Left lung (tissue), 14 donors: ENCODE measurements around the gene WDR48. TPM values are rescaled to one million over a fixed set of nuclear protein-coding genes. Genes with fewer than 3 reads are reported as not detected.
A peak's percentile ranks its signal among the peaks of the same experiment; 100 is the strongest.

Experiments
- ATAC-seq: fragments of 200-7000 bp; cut with Tn5 transposase; one replicate; pipeline ENCODE4 v1.9.1; 2020; ENCODE audit warnings: moderate library complexity
- DNase-seq, 4 donors: peaks; one replicate each; pipeline ENCODE4 v3.0.0-alpha.2; 2013 to 2020
- H3K27ac ChIP-seq, 2 donors: fragments of 200-600 bp; sonication (generic) in 1 of 2; one replicate each; pipeline versions ENCODE4 v1.5.0 to v1.8.0; 2020 to 2021
- H3K27me3 ChIP-seq, 2 donors: fragments of 200-600 bp; sonication (generic) in 1 of 2; one replicate each; pipeline versions ENCODE4 v1.5.0 to v1.8.0; 2020 to 2021
- H3K36me3 ChIP-seq, 2 donors: fragments of 200-600 bp; sonication (generic) in 1 of 2; one replicate each; pipeline versions ENCODE4 v1.5.0 to v1.8.0; 2020 to 2021
- H3K4me1 ChIP-seq, 2 donors: fragments of 200-600 bp; one replicate each; pipeline ENCODE4 v1.8.0; 2021
- H3K4me3 ChIP-seq, 2 donors: fragments of 200-600 bp; sonication (generic) in 1 of 2; one replicate each; pipeline versions ENCODE4 v1.5.0 to v1.8.0; 2020 to 2021; ENCODE audit warnings: mild to moderate bottlenecking in 1 of 2
- H3K9me3 ChIP-seq, 2 donors: fragments of 200-600 bp; sonication (generic) in 1 of 2; one replicate each; pipeline versions ENCODE4 v1.5.0 to v1.8.0; 2020 to 2021
- intact Hi-C, 2 donors: fragments of 100-400 bp; cut with DNase I; formaldehyde crosslinking; loops; one replicate each; pipeline versions ENCODE4 v1.11.2 to v1.14.2; 2022
- long read RNA-seq, 12 donors: library from polyadenylated mRNA in 2 of 12; unstranded in 2 of 12; transcript quantifications; one replicate each; pipeline ENCODE4 v2.0.0 and lab custom pipeline, GENCODE V29; 2019 to 2026
- polyA plus RNA-seq, 6 donors: library from polyadenylated mRNA; unstranded; fragments of 120-200 nt; gene quantifications; one replicate each; pipeline ENCODE4 v1.2.1, GENCODE V29; 2013; ENCODE audit not compliant: insufficient read length in 6 of 6
- total RNA-seq, 2 donors: library from RNA; stranded (reverse); fragmentation: NEBNext Ultra II Directional; extraction: Animal tissue kit (Norgen Biotek cat#: 25700); gene quantifications; one replicate each; pipeline ENCODE4 v1.2.1, GENCODE V29; 2021
- TF ChIP-seq, protein P1 (sequence below), 2 donors: fragments of 200-600 bp; sonication (generic) in 1 of 2; IDR thresholded peaks; one replicate each; pipeline versions ENCODE4 v1.5.0 to v1.8.0; 2021; ENCODE audit warnings: antibody characterized with exemption in 2 of 2
- donor health status: DM: no; HTN: yes; CAD: no.
- donor health status: DM: no; HTN: no; CAD: no.

Gene WDR48
- total RNA-seq (10 to 100 TPM; 25.1 to 29.0 TPM), polyA plus RNA-seq (10 to 100 TPM; 63.0 to 89.8 (median 68.6) TPM)
- long read RNA-seq, donor 1, partial matches to known transcripts, result 16 of 20 reads
- long read RNA-seq, donor 1, other reads (novel, unspliced or antisense), result 0 of 20 reads
- long read RNA-seq, donor 2, full-length matches to known transcripts, result 10 of 124 reads
- long read RNA-seq, donor 2, partial matches to known transcripts, result 114 of 124 reads
- long read RNA-seq, donor 2, other reads (novel, unspliced or antisense), result 0 of 124 reads
- long read RNA-seq, donor 3, transcript WDR48-201 (19 exons, 3,707 nt), result major isoform, 9 of 19 reads
- long read RNA-seq, donor 3, partial matches to known transcripts, result 10 of 19 reads
- long read RNA-seq, donor 3, other reads (novel, unspliced or antisense), result 0 of 19 reads
- long read RNA-seq, donor 4, partial matches to known transcripts, result 2 of 6 reads
- long read RNA-seq, donor 4, other reads (novel, unspliced or antisense), result 3 of 6 reads
- long read RNA-seq, donor 5, full-length matches to known transcripts, result 4 of 12 reads
- long read RNA-seq, donor 5, partial matches to known transcripts, result 8 of 12 reads
- long read RNA-seq, donor 5, other reads (novel, unspliced or antisense), result 0 of 12 reads
- long read RNA-seq, donor 6, transcript WDR48-201 (19 exons, 3,707 nt), result major isoform, 6 of 12 reads
- long read RNA-seq, donor 6, partial matches to known transcripts, result 0 of 12 reads
- long read RNA-seq, donor 6, other reads (novel, unspliced or antisense), result 6 of 12 reads
- long read RNA-seq, donor 7, full-length matches to known transcripts, result 7 of 41 reads
- long read RNA-seq, donor 7, partial matches to known transcripts, result 34 of 41 reads
- long read RNA-seq, donor 7, other reads (novel, unspliced or antisense), result 0 of 41 reads
- long read RNA-seq, donor 8, partial matches to known transcripts, result 0 of 3 reads
- long read RNA-seq, donor 8, other reads (novel, unspliced or antisense), result 0 of 3 reads
- long read RNA-seq, donor 9, result 0 reads
- long read RNA-seq, donor 10, partial matches to known transcripts, result 1 of 2 reads
- long read RNA-seq, donor 10, other reads (novel, unspliced or antisense), result 1 of 2 reads
- long read RNA-seq, donor 11, partial matches to known transcripts, result 7 of 7 reads
- long read RNA-seq, donor 11, other reads (novel, unspliced or antisense), result 0 of 7 reads
- long read RNA-seq, donor 12, transcript WDR48-201 (19 exons, 3,707 nt), result major isoform, 5 of 5 reads
- long read RNA-seq, donor 12, partial matches to known transcripts, result 0 of 5 reads
- long read RNA-seq, donor 12, other reads (novel, unspliced or antisense), result 0 of 5 reads

DNA sequence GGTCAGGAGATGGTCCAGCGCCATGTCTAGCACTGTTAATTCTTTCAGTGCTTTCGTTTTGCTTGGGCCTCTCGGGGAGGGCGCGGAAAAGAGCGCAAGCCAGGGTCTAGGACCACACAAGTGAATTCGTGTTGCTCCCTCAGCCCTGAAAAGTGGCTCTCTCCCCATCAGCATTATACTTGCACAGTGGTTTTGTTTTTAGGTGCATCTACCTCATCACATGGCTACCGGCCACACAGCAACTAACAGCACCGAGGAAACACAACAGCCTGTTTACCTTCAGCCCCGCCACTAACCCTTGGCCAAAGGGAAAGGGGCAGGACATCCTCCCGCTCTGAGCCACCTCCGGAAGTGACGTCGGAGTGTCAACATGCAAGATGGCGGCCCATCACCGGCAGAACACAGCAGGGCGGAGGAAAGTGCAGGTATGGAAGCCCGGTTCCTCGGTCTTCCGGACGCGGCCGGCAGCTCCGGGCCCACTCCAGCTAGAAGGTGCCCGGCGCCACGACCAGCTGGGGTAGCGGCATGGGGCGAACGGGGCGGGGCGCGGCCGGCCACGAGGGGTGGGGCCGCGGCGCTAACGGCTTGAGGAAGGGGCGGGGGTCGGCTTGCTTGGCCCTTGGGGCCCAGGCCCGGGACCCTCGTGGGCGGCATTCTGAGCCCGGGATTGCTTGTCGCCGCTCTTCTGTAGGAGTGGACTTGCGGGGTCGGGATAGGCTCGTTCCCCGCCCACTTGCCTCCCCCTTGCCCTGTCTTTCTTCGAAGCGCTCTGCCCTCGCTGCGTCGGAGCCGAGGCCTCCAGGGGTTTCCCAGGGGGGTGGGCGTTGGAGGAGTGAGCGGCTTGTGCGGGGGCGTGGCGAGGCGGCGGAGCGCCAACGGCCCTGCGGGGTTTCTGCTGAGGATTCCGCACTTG, at the start of gene WDR48, which contains the start of gene SCN11A:
Gene WDR48, plus strand, starts transcription at position 368 of the 913 bp plus-strand sequence. Its CDS starts 10 bp downstream, at position 378.
Gene SCN11A, minus strand, starts transcription at position 296 of the 913 bp plus-strand sequence. CDS start 101,582 bp downstream, outside the sequence.
- Histone ChIP-seq H3K9me3 (no peaks in the 10 kb centered on the region), H3K4me1 (peaks cover 0 to 15% of the 10 kb centered on the region in 2 donors), H3K27me3 (no peaks in the 10 kb centered on the region), H3K36me3 (no peaks in the 10 kb centered on the region), H3K4me3 (peak within 1 kb of the TSS; percentile 99), H3K27ac (peak within 1 kb of the TSS; percentile 84 to 90)
- intact Hi-C loops, result no loop called here
- TF ChIP-seq, protein P1, sequence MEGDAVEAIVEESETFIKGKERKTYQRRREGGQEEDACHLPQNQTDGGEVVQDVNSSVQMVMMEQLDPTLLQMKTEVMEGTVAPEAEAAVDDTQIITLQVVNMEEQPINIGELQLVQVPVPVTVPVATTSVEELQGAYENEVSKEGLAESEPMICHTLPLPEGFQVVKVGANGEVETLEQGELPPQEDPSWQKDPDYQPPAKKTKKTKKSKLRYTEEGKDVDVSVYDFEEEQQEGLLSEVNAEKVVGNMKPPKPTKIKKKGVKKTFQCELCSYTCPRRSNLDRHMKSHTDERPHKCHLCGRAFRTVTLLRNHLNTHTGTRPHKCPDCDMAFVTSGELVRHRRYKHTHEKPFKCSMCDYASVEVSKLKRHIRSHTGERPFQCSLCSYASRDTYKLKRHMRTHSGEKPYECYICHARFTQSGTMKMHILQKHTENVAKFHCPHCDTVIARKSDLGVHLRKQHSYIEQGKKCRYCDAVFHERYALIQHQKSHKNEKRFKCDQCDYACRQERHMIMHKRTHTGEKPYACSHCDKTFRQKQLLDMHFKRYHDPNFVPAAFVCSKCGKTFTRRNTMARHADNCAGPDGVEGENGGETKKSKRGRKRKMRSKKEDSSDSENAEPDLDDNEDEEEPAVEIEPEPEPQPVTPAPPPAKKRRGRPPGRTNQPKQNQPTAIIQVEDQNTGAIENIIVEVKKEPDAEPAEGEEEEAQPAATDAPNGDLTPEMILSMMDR (IDR thresholded peaks at IDR 0.05), result no peak
- DNase-seq, result peak; percentile 94 to 97 (median 97)
- ATAC-seq, result peak; percentile 99

- DNase-seq (no peak), ATAC-seq (no peak)
- Histone ChIP-seq H3K27me3 (no peaks in the 10 kb centered on the region), H3K4me1 (no peaks in the 10 kb centered on the region), H3K4me3 (no peak overlapping the region), H3K27ac (no peak overlapping the region), H3K36me3 (no peaks in the 10 kb centered on the region), H3K9me3 (peaks cover 0 to 4% of the 10 kb centered on the region in 2 donors)
- TF ChIP-seq, protein P1 (IDR thresholded peaks at IDR 0.05), result no peak
- intact Hi-C loops, result no loop called here
These were observed 46.5 kb upstream of the WDR48 start for GRCh38 chr3:39005295-39005694.

DNA sequence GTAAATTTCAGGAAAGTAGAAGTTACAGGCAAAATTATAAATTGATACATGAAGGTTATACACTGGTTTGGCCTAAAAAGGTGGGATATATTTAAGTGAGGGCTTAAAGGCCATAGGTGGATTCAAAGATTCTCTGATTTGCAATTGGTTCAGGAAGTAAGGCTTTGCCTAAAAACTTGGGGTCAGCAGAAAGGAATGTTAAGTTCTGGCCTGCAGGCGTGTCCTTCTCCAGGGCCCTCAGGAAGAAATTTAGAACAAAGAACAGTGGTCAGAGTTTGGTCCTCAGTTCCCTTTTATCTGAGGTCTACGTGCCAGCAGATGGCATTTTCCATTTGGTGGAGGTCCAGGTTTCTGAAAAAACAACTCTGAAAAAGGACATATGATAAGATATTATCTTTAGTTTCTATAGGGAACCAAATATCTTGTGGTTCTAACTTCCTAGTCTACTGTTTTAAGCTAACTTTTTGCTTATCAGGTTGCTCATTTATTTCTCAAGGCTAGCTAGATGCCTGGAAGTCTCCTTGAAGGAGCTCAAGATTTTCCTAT, 40.6 kb upstream of the WDR48 start:
- TF ChIP-seq, protein P1 (IDR thresholded peaks at IDR 0.05), result no peak
- H3K4me3 ChIP-seq, result no peak overlapping the region
- no peak overlapping the region for H3K27ac ChIP-seq
- ATAC-seq (no peak), DNase-seq (no peak)
- H3K4me1 ChIP-seq, result no peaks in the 10 kb centered on the region
- intact Hi-C loops, result no loop called here
- no peaks in the 10 kb centered on the region for H3K36me3 ChIP-seq
- H3K9me3 ChIP-seq, result peaks cover 0 to 4% of the 10 kb centered on the region in 2 donors
- no peaks in the 10 kb centered on the region for H3K27me3 ChIP-seq

DNA sequence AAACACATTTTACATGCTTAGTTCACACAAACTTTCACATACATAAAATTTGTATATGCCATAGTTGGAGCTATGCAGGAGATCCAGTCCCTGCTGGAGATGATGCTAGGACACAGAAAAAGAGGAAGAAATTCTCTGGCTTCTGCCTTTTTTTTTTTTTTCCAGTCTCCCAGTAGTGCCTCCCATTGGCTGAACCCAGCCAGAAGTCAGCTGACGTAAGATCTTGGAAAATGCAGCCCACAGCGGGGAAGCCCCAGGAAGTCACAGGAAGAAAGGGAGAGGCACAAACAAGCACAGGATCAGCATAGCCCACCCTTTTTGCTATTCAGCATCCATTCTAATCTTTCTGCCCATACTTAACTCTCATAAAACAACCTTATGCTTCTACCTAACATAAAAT, 38.5 kb upstream of the WDR48 start:
- no peak overlapping the region for H3K4me3 ChIP-seq
- no peaks in the 10 kb centered on the region for H3K4me1 ChIP-seq
- TF ChIP-seq, protein P1 (IDR thresholded peaks at IDR 0.05), result no peak
- no peak for DNase-seq
- no peaks in the 10 kb centered on the region for H3K36me3 ChIP-seq
- H3K9me3 ChIP-seq, result peaks cover 0 to 4% of the 10 kb centered on the region in 2 donors
- intact Hi-C loops, result no loop called here
- no peak overlapping the region for H3K27ac ChIP-seq
- no peak for ATAC-seq
- no peaks in the 10 kb centered on the region for H3K27me3 ChIP-seq
